ENCODE results near the gene MIPEP. TPM values are rescaled to one million over a fixed set of nuclear protein-coding genes. Genes with fewer than 3 reads are reported as not detected.

The MIPEP gene
- total RNA-seq, 4 donors from 2014 or later, result 5.2 to 20.1 (median 17.8) TPM

- no peak for DNase-seq
- peaks cover 0 to 5% (median 0%) of the 10 kb centered on the region in 4 donors for H3K4me1 ChIP-seq
- TF ChIP-seq EP300 (IDR thresholded peaks at IDR 0.05; ENCODE audit: low read depth) (no peak), CTCF (IDR thresholded peaks at IDR 0.05) (no peak), POLR2AphosphoS5 (IDR thresholded peaks at IDR 0.05) (no peak), POLR2A (IDR thresholded peaks at IDR 0.05) (no peak)
- intact Hi-C loops (cut with DNase I; ENCODE audit: low total_unique reads) (no loop called here), in situ Hi-C loops (cut with MboI; ENCODE audit: low pct_ligation_motif_present in 1 of 4, low pct_unique_long_range_greater_than_20kb in 1 of 4, low sequenced_read_pairs in 3 of 4) (no loop called here)
- no peak overlapping the region for H3K4me3 ChIP-seq
- H3K36me3 ChIP-seq, result no peaks in the 10 kb centered on the region
- H3K27me3 ChIP-seq, result no peaks in the 10 kb centered on the region
- H3K27ac ChIP-seq, result no peak overlapping the region
- WGBS, 2 donors (ENCODE audit: low coverage in 1 of 2), result 83 to 88% methylated on average over 6 of the region's 6 CpGs
- no peaks in the 10 kb centered on the region for H3K9me3 ChIP-seq
Measured at GRCh38 chr13:23722726-23723453, 166.3 kb downstream of the MIPEP start.

GRCh38 chr13:23718996-23719395 lies 170.2 kb downstream of the MIPEP start:
- Histone ChIP-seq H3K27ac (no peak overlapping the region), H3K36me3 (no peaks in the 10 kb centered on the region), H3K4me1 (peaks cover 0 to 5% (median 0%) of the 10 kb centered on the region in 4 donors), H3K9me3 (no peaks in the 10 kb centered on the region), H3K27me3 (no peaks in the 10 kb centered on the region), H3K4me3 (no peak overlapping the region)
- 35 to 51% methylated on average over 2 of the region's 2 CpGs for WGBS, 2 donors (ENCODE audit: low coverage in 1 of 2)
- no peak for DNase-seq
- intact Hi-C loops (cut with DNase I; ENCODE audit: low total_unique reads), result no loop called here
- in situ Hi-C loops (cut with MboI; ENCODE audit: low pct_ligation_motif_present in 1 of 4, low pct_unique_long_range_greater_than_20kb in 1 of 4, low sequenced_read_pairs in 3 of 4), result no loop called here
- TF ChIP-seq CTCF (IDR thresholded peaks at IDR 0.05), result no peak
- TF ChIP-seq POLR2AphosphoS5 (IDR thresholded peaks at IDR 0.05), result no peak
- no peak for TF ChIP-seq POLR2A (IDR thresholded peaks at IDR 0.05)
- no peak for TF ChIP-seq EP300 (IDR thresholded peaks at IDR 0.05; ENCODE audit: low read depth)

GRCh38 chr13:23716401-23716800 lies 172.8 kb downstream of the MIPEP start:
- Histone ChIP-seq H3K36me3 (no peaks in the 10 kb centered on the region), H3K4me1 (no peaks in the 10 kb centered on the region), H3K4me3 (no peak overlapping the region), H3K9me3 (no peaks in the 10 kb centered on the region), H3K27me3 (no peaks in the 10 kb centered on the region), H3K27ac (no peak overlapping the region)
- 96% methylated on average over 2 of the region's 2 CpGs; no CpG with 5 or more reads in 1 of the 2 donors for WGBS, 2 donors (ENCODE audit: low coverage in 1 of 2)
- TF ChIP-seq POLR2AphosphoS5 (IDR thresholded peaks at IDR 0.05) (no peak), CTCF (IDR thresholded peaks at IDR 0.05) (no peak), POLR2A (IDR thresholded peaks at IDR 0.05) (no peak), EP300 (IDR thresholded peaks at IDR 0.05; ENCODE audit: low read depth) (no peak)
- no peak for DNase-seq
- intact Hi-C loops (cut with DNase I; ENCODE audit: low total_unique reads) (no loop called here), in situ Hi-C loops (cut with MboI; ENCODE audit: low pct_ligation_motif_present in 1 of 4, low pct_unique_long_range_greater_than_20kb in 1 of 4, low sequenced_read_pairs in 3 of 4) (no loop called here)

GRCh38 chr13:23715762-23716235 lies 173.4 kb downstream of the MIPEP start:
- no peaks in the 10 kb centered on the region for H3K27me3 ChIP-seq
- H3K27ac ChIP-seq, result no peak overlapping the region
- no peak for TF ChIP-seq POLR2AphosphoS5 (IDR thresholded peaks at IDR 0.05)
- no peak for TF ChIP-seq POLR2A (IDR thresholded peaks at IDR 0.05)
- no peak for TF ChIP-seq CTCF (IDR thresholded peaks at IDR 0.05)
- no peak for TF ChIP-seq EP300 (IDR thresholded peaks at IDR 0.05; ENCODE audit: low read depth)
- no peaks in the 10 kb centered on the region for H3K4me1 ChIP-seq
- WGBS, 2 donors (ENCODE audit: low coverage in 1 of 2), result 98% methylated on average over 9 of the region's 11 CpGs; no CpG with 5 or more reads in 1 of the 2 donors
- H3K36me3 ChIP-seq, result no peaks in the 10 kb centered on the region
- in situ Hi-C loops (cut with MboI; ENCODE audit: low pct_ligation_motif_present in 1 of 4, low pct_unique_long_range_greater_than_20kb in 1 of 4, low sequenced_read_pairs in 3 of 4), result no loop called here
- DNase-seq, result no peak
- no peak overlapping the region for H3K4me3 ChIP-seq
- intact Hi-C loops (cut with DNase I; ENCODE audit: low total_unique reads), result no loop called here
- no peaks in the 10 kb centered on the region for H3K9me3 ChIP-seq

Data from transverse colon (tissue), 4 donors.